ENCODE data around the gene ACOT13.
"Not testable (repeated sequence)": the region's sequence is repeated elsewhere in the genome, so short reads cannot be mapped to it uniquely, and the experiment has no call there.

ACOT13 gene

DNA sequence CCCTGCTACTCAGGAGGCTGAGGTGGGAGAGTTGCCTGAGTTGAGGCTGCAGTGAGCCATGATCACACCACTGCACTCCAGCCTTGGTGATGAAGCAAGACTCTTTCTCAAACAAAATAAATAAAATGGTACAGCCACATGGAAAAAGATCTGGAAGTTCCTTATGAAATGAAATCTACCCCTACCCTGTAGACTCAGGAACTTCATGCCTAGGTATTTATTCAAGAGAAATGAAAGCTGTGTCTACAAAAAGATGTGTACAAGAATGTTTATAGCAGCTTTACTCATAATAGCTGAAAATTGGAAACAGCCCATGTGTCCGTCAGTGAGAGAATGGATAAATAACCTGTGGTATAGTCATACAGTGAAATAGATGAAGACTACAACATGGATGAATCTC is 67.3 kb downstream of the ACOT13 start:
- DNase-seq (ENCODE audit: low read depth) = peak; percentile 83
- no peak overlapping the region for H3K4me3 ChIP-seq (ENCODE audit: low read depth, low read length)
- TF ChIP-seq, protein P1, sequence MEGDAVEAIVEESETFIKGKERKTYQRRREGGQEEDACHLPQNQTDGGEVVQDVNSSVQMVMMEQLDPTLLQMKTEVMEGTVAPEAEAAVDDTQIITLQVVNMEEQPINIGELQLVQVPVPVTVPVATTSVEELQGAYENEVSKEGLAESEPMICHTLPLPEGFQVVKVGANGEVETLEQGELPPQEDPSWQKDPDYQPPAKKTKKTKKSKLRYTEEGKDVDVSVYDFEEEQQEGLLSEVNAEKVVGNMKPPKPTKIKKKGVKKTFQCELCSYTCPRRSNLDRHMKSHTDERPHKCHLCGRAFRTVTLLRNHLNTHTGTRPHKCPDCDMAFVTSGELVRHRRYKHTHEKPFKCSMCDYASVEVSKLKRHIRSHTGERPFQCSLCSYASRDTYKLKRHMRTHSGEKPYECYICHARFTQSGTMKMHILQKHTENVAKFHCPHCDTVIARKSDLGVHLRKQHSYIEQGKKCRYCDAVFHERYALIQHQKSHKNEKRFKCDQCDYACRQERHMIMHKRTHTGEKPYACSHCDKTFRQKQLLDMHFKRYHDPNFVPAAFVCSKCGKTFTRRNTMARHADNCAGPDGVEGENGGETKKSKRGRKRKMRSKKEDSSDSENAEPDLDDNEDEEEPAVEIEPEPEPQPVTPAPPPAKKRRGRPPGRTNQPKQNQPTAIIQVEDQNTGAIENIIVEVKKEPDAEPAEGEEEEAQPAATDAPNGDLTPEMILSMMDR (IDR thresholded peaks at IDR 0.05; ENCODE audit: control insufficient read depth, extremely low read depth, insufficient read depth) = no peak

GRCh38 chr6:24734710-24735109 is 67.8 kb downstream of the ACOT13 start:
- H3K4me3 ChIP-seq (ENCODE audit: low read depth, low read length) = not testable (repeated sequence)

DNA sequence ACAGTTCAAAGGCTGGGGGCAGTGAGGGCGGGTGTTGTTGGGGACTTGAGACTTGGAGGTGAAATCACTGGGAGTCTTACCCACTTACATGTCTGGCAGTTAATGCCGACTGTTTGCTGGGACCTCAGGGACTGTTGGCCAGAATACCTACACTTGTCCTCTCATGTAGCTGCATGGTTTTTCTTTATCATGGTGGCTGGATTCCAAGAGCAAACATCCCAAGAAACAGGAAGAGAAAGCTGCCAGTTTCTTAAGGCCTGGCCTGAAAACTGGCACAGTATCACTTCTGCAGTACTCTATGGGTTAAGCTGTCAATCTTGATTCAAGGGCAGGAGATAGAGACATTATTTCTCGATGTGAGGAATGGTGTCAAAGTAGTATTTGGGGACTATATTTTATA is 71.9 kb downstream of the ACOT13 start:
- peak; percentile 89 for DNase-seq (ENCODE audit: low read depth)
- TF ChIP-seq, protein P1 (IDR thresholded peaks at IDR 0.05; ENCODE audit: control insufficient read depth, extremely low read depth, insufficient read depth) = no peak
- no peak overlapping the region for H3K4me3 ChIP-seq (ENCODE audit: low read depth, low read length)

More at GRCh38 chr6:24734710-24735109, 67.8 kb downstream of the ACOT13 start:
- not testable (repeated sequence) for DNase-seq (ENCODE audit: low read depth)

GRCh38 chr6:24740861-24741260 is 74.0 kb downstream of the ACOT13 start:
- TF ChIP-seq, protein P1 (IDR thresholded peaks at IDR 0.05; ENCODE audit: control insufficient read depth, extremely low read depth, insufficient read depth) = no peak
- H3K4me3 ChIP-seq (ENCODE audit: low read depth, low read length) = no peak overlapping the region
- DNase-seq (ENCODE audit: low read depth) = no peak

DNA sequence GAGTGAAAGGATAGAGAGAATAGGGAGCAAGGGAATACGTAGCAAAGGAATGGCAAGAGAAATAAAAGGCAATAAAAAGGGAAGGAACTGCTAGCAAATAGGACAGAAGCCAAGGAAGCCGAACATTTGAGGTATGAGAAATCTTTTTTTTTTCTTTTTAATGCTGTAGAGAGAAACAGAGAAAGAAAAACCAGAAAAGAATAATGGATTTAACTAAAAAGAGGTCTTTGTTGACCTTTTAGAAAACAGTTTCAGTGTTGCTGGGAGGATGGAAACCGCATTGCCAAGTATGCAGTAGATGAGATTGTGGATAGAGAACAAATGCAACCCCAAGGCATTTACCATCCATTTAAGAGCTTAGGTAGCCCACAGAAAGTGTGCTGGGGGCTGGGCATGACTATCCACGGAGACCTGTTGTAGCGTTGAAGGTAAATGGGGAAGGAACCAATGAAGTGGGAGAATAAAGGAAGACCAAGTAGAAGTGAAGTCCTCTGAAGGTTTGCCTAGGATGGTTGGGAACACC is 75.4 kb downstream of the ACOT13 start:
- no peak overlapping the region for H3K4me3 ChIP-seq (ENCODE audit: low read depth, low read length)
- no peak for DNase-seq (ENCODE audit: low read depth)
- TF ChIP-seq, protein P1 (IDR thresholded peaks at IDR 0.05; ENCODE audit: control insufficient read depth, extremely low read depth, insufficient read depth) = no peak

GRCh38 chr6:24743265-24743943 is 76.5 kb downstream of the ACOT13 start:
- H3K4me3 ChIP-seq (ENCODE audit: low read depth, low read length) = no peak overlapping the region
- TF ChIP-seq, protein P1 (IDR thresholded peaks at IDR 0.05; ENCODE audit: control insufficient read depth, extremely low read depth, insufficient read depth) = no peak
- no peak for DNase-seq (ENCODE audit: low read depth)

DNA sequence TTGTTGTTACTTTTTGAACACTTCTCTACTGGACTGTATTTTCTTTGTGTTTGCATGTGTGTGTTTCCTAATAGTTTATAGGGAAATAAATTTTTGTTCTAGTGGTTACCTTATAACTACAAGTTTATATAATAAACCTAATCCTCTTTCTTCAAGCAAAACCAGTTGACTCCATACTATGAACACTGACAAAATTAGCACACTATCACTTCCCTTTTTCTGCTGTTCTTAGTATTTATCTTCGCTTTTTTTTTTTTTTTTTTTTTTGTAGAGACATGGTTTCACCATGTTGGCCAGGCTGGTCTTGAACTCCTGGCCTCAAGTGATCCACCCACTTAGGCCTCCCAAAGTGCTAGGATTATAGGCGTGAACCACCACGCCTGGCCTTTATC is 77.1 kb downstream of the ACOT13 start:
- H3K4me3 ChIP-seq (ENCODE audit: low read depth, low read length) = no peak overlapping the region
- TF ChIP-seq, protein P1 (IDR thresholded peaks at IDR 0.05; ENCODE audit: control insufficient read depth, extremely low read depth, insufficient read depth) = no peak
- no peak for DNase-seq (ENCODE audit: low read depth)

All from LNCaP clone FGC (cell line).